Measurements from ENCODE around the gene EFNB2.

GRCh38 chr13:106505732-106506131, 29.7 kb downstream of the EFNB2 start:
- no peak for TF ChIP-seq CTCF (IDR thresholded peaks at IDR 0.05)
- TF ChIP-seq POLR2A (IDR thresholded peaks at IDR 0.05; ENCODE audit: low read depth): no peak

Data from esophagus muscularis mucosa (tissue), 3 donors.